GM10248 (cell line): Measurements from ENCODE around the gene CDH16.

Experiments
- CTCF ChIA-PET: fragments of 300-600 bp; sonication (Branson Sonifier 250); formaldehyde crosslinking; extraction: SDS; loops from one replicate; lab custom pipeline; 2021; ENCODE audit warnings: antibody characterized with exemption; lab: Yijun Ruan, JAX
- POLR2A ChIA-PET: fragments of 350-650 bp; sonication (Branson Sonifier 250); formaldehyde crosslinking; extraction: SDS; loops from one replicate; lab custom pipeline; 2020; ENCODE audit warnings: antibody characterized with exemption; lab: Yijun Ruan, JAX
- DNase-seq: peaks from one replicate; pipeline ENCODE4 v3.0.0; 2012; ENCODE audit errors: extremely low spot score
- TF ChIP-seq, protein P1 (sequence below): IDR thresholded peaks from 2 replicates; pipeline ENCODE4 v1.5.1; 2012; ENCODE audit warnings: mild to moderate bottlenecking, low read depth; ENCODE audit errors: extremely low read depth, missing control alignments, control extremely low read depth

Gene CDH16

GRCh38 chr16:66905633-66906539, 12.8 kb downstream of the CDH16 start:
- TF ChIP-seq, protein P1, sequence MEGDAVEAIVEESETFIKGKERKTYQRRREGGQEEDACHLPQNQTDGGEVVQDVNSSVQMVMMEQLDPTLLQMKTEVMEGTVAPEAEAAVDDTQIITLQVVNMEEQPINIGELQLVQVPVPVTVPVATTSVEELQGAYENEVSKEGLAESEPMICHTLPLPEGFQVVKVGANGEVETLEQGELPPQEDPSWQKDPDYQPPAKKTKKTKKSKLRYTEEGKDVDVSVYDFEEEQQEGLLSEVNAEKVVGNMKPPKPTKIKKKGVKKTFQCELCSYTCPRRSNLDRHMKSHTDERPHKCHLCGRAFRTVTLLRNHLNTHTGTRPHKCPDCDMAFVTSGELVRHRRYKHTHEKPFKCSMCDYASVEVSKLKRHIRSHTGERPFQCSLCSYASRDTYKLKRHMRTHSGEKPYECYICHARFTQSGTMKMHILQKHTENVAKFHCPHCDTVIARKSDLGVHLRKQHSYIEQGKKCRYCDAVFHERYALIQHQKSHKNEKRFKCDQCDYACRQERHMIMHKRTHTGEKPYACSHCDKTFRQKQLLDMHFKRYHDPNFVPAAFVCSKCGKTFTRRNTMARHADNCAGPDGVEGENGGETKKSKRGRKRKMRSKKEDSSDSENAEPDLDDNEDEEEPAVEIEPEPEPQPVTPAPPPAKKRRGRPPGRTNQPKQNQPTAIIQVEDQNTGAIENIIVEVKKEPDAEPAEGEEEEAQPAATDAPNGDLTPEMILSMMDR = no peak
- POLR2A ChIA-PET = interaction anchor here (0.7 kb wide), 2 partner anchors 22 to 163 kb away, joined by 3 read pairs; no protein-coding TSS in a partner anchor
- DNase-seq = no peak
- CTCF ChIA-PET = interaction anchor here (1.6 to 5.9 kb wide), 3 partner anchors 11 to 22 kb away, joined by 5 to 33 read pairs (median 6); no protein-coding TSS in a partner anchor

DNA sequence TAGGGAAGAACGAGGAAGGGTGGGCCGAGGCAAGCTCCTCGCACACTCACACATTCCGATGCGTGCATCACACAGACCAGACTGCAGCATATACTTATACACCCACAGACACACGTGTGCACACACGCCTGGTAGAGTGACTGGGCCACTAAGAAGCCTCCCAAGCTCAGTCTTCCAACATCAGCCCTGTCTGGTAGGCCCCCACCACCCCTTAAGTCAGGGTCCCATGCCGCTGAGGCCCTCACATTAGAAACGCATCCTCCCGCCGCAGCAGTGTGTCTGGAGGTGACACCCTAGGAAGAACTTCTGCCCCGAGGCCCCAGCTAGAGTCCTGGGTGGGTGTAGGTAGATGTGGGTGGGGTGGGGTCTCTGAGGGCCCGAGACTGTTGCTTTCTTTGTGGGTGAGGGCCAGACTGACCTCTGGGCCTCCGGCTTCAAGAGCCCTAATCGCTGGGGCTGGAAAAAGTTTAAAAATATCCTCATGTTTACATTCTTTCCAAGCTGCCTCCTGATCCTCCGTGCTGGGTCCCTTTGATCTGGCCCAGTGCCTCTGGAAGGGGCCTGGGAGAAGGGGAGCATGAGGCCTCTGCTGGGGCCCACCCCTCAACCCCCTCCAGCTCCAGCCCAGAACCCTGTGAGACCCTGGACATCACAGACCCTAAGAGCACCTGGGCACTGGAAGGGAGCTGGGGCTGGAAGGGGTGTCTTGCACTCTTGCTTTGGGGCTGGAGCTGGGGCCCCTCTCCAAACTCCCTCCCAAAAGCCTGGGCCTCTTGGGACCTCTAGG, 13.6 kb downstream of the CDH16 start:
- ChIA-PET POLR2A (interaction anchor here (0.7 kb wide), 2 partner anchors 23 to 164 kb away, joined by 3 read pairs; no protein-coding TSS in a partner anchor), CTCF (interaction anchor here (1.0 to 5.9 kb wide), 6 partner anchors 10 to 74 kb away, joined by 3 to 33 read pairs (median 4); partner anchors contain the start of gene NAE1)
- no peak for DNase-seq
- TF ChIP-seq, protein P1 = no peak

DNA sequence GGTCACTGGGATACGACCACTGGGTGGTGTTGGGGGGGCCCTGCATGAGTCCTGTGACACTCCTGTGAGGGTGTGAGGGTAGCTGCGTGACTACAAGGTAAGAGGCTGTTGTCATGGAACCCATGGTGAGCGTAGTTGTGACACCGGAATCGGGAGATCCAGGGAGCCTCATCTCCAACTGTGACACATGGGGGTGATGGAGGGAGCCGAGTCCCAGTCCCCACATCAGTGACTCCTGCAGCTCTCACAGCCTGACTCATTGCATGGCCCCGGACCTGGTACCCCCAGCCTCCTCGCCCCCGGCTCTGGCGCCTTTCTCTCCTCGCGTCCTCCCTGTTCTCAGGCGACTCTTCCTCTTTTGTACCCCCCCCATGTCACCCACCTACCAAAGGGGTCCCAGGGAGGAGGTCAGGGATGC, 14.2 kb downstream of the CDH16 start:
- TF ChIP-seq, protein P1 = no peak
- no peak for DNase-seq
- POLR2A ChIA-PET = no interaction called here
- CTCF ChIA-PET = interaction anchor here (0.8 to 5.9 kb wide), 6 partner anchors 9 to 74 kb away, joined by 3 to 33 read pairs (median 3); partner anchors contain the start of gene NAE1

- TF ChIP-seq, protein P1 = no peak
- ChIA-PET POLR2A (no interaction called here), CTCF (interaction anchor here (0.8 to 5.9 kb wide), 10 partner anchors 8 to 73 kb away, joined by 3 to 33 read pairs (median 3); partner anchors contain the start of genes CDH16, NAE1 and RRAD)
- DNase-seq = no peak
Observed at GRCh38 chr16:66903544-66904427, 14.9 kb downstream of the CDH16 start.

DNA sequence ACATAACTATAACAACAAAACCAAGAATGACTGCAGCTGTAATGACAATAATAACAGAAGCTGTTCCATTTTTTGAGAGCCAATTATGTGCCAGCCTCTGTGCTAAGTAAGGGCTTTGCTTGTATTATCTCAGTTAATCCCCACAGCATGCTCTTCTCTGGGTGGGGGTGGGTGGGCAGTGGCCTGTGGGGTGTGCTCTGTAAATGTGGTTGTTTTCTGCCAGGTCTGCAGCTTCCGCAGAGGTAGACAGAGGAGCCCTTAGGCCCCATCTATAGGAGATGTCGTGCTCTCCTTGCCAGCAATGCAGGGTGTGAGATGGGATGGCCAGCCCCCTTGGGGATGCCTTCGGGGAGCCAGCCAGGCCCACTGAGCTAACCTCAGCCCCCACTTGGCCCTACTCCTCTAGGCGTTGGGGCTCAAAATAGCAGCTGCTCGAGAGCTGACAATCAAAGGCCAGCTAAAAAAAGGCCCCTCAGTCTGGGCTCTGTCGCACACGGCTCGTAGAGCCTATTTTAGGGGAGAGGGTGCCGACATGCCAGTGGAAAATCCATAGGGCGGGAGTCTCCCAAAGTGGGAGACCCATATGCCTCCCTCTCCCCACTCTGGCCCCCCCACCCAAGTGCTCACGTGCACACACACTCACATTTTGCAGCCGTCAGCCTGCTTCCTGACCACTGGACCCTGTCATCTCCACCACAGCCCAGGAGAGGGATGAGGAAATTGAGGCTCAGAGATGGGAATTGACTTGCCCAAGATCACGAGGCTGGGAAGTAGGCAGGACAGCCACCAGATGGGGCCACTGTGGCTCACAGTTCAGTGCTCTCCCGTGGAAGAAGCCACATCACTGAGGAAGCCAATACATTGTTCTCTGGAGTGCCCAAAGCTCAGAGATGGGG, 15.8 kb downstream of the CDH16 start:
- POLR2A ChIA-PET = no interaction called here
- CTCF ChIA-PET = interaction anchor here (0.9 to 1.8 kb wide), 5 partner anchors 9 to 26 kb away, joined by 3 to 6 read pairs (median 3); partner anchors contain the start of genes CDH16 and RRAD
- no peak for DNase-seq
- TF ChIP-seq, protein P1 = no peak
